Mammary epithelial cell (primary cell): ENCODE measurements around the gene HIF1A.

Experiments used
- CTCF ChIP-seq, 2 donors: IDR thresholded peaks in 1 of 2; conservative IDR thresholded peaks in 1 of 2; 2 replicates each; pipeline ENCODE4 v1.5.1; 2011 to 2012; ENCODE audit warnings: inconsistent platforms in 2 of 2, low read length in 2 of 2, mild to moderate bottlenecking in 2 of 2, control low read depth in 1 of 2, low read depth in 1 of 2; ENCODE audit not compliant: insufficient read depth in 1 of 2; ENCODE audit errors: extremely low read depth in 1 of 2
- EZH2 ChIP-seq: IDR thresholded peaks from 2 replicates; pipeline ENCODE4 v1.6.1; 2012; ENCODE audit warnings: low read length, inconsistent platforms, borderline replicate concordance

GRCh38 chr14:61718039-61718438 lies 22.7 kb downstream of the HIF1A start:
- TF ChIP-seq CTCF (conservative IDR thresholded peaks at IDR 0.05 in 1 of 2, IDR thresholded peaks at IDR 0.05 in 1 of 2; ENCODE audit: extremely low read depth in 1 of 2, insufficient read depth in 1 of 2, low read depth in 1 of 2, low read length in 2 of 2): no peak
- TF ChIP-seq EZH2: no peak
